Measurements from ENCODE around the gene GP1BA.
A peak's percentile ranks its signal among the peaks of the same experiment; 100 is the strongest.

The GP1BA gene

DNA sequence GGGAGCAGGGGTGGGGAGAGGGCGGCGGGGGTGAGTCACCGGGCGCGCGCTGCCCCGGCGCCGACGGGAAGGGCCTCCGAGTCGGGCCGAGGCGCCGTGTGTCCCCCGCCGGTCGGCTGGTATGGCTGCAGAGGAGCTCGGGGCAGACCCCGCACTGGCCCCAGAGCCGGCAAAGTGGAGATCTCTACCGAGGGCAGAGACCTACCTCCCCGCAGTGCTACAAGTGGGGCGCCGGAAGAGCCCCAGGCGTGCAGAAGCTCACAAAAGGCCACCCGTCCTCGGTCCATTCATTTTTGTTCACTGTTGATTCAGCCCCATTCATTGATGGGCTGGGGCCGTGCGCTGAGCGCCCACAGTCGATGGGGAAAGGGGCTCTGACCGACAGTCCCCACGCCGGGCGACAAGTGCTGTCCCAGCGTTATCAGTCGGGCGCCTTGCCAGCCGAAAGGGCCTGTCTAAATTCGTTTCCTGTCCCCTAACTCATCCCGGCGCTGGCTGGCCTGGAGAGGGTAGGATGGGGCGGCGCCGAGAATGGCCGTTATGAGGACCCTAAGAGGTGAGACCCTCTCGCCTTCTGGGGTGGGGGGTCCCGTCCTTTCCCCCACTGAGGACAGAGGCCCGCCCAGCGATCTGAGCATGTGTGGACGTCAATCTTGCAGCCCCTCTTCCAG, 18.1 kb downstream of the GP1BA start:
- Histone ChIP-seq H3K79me2 (ENCODE audit: control insufficient read depth, low read length) (peaks cover 42% of the 10 kb centered on the region), H4K20me1 (ENCODE audit: control insufficient read depth, insufficient read depth, low read depth, low read length) (peaks cover 12% of the 10 kb centered on the region; the same call in 1 of the 2 replicates), H3F3A (ENCODE audit: control insufficient read depth, insufficient read depth) (peaks cover 30% of the 10 kb centered on the region), H3K4me1 (ENCODE audit: control insufficient read depth, low read length) (peaks cover 39% of the 10 kb centered on the region), H3K27ac (ENCODE audit: low read depth, low read length) (peak overlapping the region; percentile 99), H3K9me2 (replicated peaks; ENCODE audit: control insufficient read depth, low read length) (no peaks in the 10 kb centered on the region), H3K4me3 (ENCODE audit: low read length) (peak overlapping the region; percentile 93), H3K4me2 (ENCODE audit: low read length) (peak overlapping the region; percentile 94), H3K27me3 (ENCODE audit: control insufficient read depth, low read length) (no peaks in the 10 kb centered on the region), H3K9me3 (ENCODE audit: control insufficient read depth, insufficient read depth, low read length) (no peaks in the 10 kb centered on the region), H3K36me3 (ENCODE audit: control insufficient read depth, low read length) (peaks cover 33% of the 10 kb centered on the region)
- TF ChIP-seq EZH2phosphoT487 (IDR thresholded peaks at IDR 0.05; ENCODE audit: borderline replicate concordance, low read length), result no peak
- TF ChIP-seq, protein P1, sequence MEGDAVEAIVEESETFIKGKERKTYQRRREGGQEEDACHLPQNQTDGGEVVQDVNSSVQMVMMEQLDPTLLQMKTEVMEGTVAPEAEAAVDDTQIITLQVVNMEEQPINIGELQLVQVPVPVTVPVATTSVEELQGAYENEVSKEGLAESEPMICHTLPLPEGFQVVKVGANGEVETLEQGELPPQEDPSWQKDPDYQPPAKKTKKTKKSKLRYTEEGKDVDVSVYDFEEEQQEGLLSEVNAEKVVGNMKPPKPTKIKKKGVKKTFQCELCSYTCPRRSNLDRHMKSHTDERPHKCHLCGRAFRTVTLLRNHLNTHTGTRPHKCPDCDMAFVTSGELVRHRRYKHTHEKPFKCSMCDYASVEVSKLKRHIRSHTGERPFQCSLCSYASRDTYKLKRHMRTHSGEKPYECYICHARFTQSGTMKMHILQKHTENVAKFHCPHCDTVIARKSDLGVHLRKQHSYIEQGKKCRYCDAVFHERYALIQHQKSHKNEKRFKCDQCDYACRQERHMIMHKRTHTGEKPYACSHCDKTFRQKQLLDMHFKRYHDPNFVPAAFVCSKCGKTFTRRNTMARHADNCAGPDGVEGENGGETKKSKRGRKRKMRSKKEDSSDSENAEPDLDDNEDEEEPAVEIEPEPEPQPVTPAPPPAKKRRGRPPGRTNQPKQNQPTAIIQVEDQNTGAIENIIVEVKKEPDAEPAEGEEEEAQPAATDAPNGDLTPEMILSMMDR (IDR thresholded peaks at IDR 0.05; ENCODE audit: low read depth, low read length, poor library complexity, severe bottlenecking), result no peak

DNA sequence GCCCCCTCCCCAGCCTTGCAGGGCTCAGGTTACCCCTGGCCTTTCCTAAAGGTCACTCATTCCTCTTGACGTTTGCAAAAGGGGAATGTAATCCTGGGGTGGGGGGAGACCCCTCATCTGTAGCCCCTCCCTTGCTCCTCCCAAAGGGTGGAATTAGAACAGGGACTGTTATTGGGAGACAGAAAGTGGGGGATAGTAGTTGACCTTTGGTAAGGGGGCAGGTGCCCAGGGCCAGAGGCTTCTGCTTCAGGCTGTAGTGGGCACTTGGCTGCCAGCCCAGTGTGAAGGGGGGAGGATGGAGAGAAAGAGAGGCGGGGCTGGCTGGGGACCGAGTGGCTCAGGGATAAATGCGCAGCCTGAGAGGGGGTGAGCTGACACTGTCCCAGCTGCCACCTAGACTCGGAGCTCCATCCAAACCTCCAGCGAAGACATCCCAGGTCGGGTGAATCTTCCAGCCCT, 18.7 kb downstream of the GP1BA start, which contains the start of gene ENO3:
ENO3 (plus strand) TSS at position 374 of the 459 bp plus-strand sequence. CDS start 711 bp downstream, outside the sequence.
- peaks cover 7% of the 10 kb centered on the region; the same call in 1 of the 2 replicates for H4K20me1 ChIP-seq (ENCODE audit: control insufficient read depth, insufficient read depth, low read depth, low read length)
- H3K79me2 ChIP-seq (ENCODE audit: control insufficient read depth, low read length), result peaks cover 37% of the 10 kb centered on the region
- peaks cover 27% of the 10 kb centered on the region for H3K36me3 ChIP-seq (ENCODE audit: control insufficient read depth, low read length)
- H3F3A ChIP-seq (ENCODE audit: control insufficient read depth, insufficient read depth), result peaks cover 24% of the 10 kb centered on the region
- H3K27ac ChIP-seq (ENCODE audit: low read depth, low read length), result peak within 1 kb of the TSS; percentile 99
- peak within 1 kb of the TSS; percentile 93 for H3K4me3 ChIP-seq (ENCODE audit: low read length)
- H3K4me1 ChIP-seq (ENCODE audit: control insufficient read depth, low read length), result peaks cover 33% of the 10 kb centered on the region
- TF ChIP-seq, protein P1 (IDR thresholded peaks at IDR 0.05; ENCODE audit: low read depth, low read length, poor library complexity, severe bottlenecking), result no peak
- no peak for TF ChIP-seq EZH2phosphoT487 (IDR thresholded peaks at IDR 0.05; ENCODE audit: borderline replicate concordance, low read length)
- no peaks in the 10 kb centered on the region for H3K9me2 ChIP-seq (replicated peaks; ENCODE audit: control insufficient read depth, low read length)
- H3K27me3 ChIP-seq (ENCODE audit: control insufficient read depth, low read length), result no peaks in the 10 kb centered on the region
- no peaks in the 10 kb centered on the region for H3K9me3 ChIP-seq (ENCODE audit: control insufficient read depth, insufficient read depth, low read length)
- peak within 1 kb of the TSS; percentile 94 for H3K4me2 ChIP-seq (ENCODE audit: low read length)

DNA sequence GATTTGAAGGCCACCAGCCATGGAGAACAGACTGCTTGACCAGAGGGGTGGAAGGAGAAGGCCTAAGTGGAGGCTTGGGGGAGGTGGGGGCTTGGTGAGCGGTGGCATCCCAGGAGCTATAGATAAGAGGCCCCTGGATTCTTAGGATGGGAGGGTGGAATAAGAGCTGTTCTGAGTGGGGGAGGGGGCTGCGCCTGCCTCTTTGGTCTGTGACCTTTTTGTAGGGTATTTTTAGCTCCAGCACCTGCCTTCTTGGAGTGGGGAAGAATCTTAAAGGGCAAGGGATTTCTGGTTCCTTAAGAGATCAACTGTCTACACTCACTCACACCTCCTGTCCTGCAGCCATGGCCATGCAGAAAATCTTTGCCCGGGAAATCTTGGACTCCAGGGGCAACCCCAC, 19.4 kb downstream of the GP1BA start:
- Histone ChIP-seq H3K79me2 (ENCODE audit: control insufficient read depth, low read length) (peaks cover 30% of the 10 kb centered on the region), H3K4me1 (ENCODE audit: control insufficient read depth, low read length) (peaks cover 26% of the 10 kb centered on the region), H3K9me2 (replicated peaks; ENCODE audit: control insufficient read depth, low read length) (no peaks in the 10 kb centered on the region), H3K27me3 (ENCODE audit: control insufficient read depth, low read length) (no peaks in the 10 kb centered on the region), H4K20me1 (ENCODE audit: control insufficient read depth, insufficient read depth, low read depth, low read length) (peaks cover 4% of the 10 kb centered on the region; the same call in 1 of the 2 replicates), H3F3A (ENCODE audit: control insufficient read depth, insufficient read depth) (peaks cover 18% of the 10 kb centered on the region), H3K4me3 (ENCODE audit: low read length) (peak overlapping the region; percentile 93), H3K4me2 (ENCODE audit: low read length) (peak overlapping the region; percentile 94), H3K36me3 (ENCODE audit: control insufficient read depth, low read length) (peaks cover 20% of the 10 kb centered on the region), H3K27ac (ENCODE audit: low read depth, low read length) (no peak overlapping the region), H3K9me3 (ENCODE audit: control insufficient read depth, insufficient read depth, low read length) (no peaks in the 10 kb centered on the region)
- no peak for TF ChIP-seq EZH2phosphoT487 (IDR thresholded peaks at IDR 0.05; ENCODE audit: borderline replicate concordance, low read length)
- TF ChIP-seq, protein P1 (IDR thresholded peaks at IDR 0.05; ENCODE audit: low read depth, low read length, poor library complexity, severe bottlenecking), result no peak
